HepG2 (cell line): ENCODE measurements around the gene TMED6.

Experiments used
- CTCF ChIP-seq: sonication (generic); formaldehyde crosslinking; IDR thresholded peaks from 2 replicates; pipeline ENCODE4 v1.5.0; 2020; ENCODE audit warnings: mild to moderate bottlenecking, missing genetic modification reagents, moderate library complexity
- FOXK2 ChIP-seq: fragments of 450-650 bp; IDR thresholded peaks from 2 replicates; pipeline ENCODE4 v1.6.1; 2016
- NFE2L1 ChIP-seq: sonication (generic); formaldehyde crosslinking; IDR thresholded peaks from 2 replicates; pipeline ENCODE4 v1.4.0; 2020; ENCODE audit warnings: missing genetic modification reagents, mild to moderate bottlenecking, borderline replicate concordance
- POLR2AphosphoS5 ChIP-seq: IDR thresholded peaks from 2 replicates; pipeline ENCODE4 v1.6.1; 2012; ENCODE audit warnings: low read depth, low read length
- REST ChIP-seq, 2 experiments: IDR thresholded peaks; 2 replicates each; pipeline ENCODE4 v1.6.1; 2011 to 2012; ENCODE audit warnings: low read length in 2 of 2, borderline replicate concordance in 1 of 2, low read depth in 1 of 2, mild to moderate bottlenecking in 1 of 2, moderate library complexity in 1 of 2
- TAF1 ChIP-seq: sonication (generic); formaldehyde crosslinking; IDR thresholded peaks from 2 replicates; pipeline ENCODE4 v1.4.0; 2020; ENCODE audit warnings: missing genetic modification reagents
- ZBTB42 ChIP-seq: sonication (generic); formaldehyde crosslinking; IDR thresholded peaks from 2 replicates; pipeline ENCODE4 v1.5.0; 2020; ENCODE audit warnings: mild to moderate bottlenecking, missing genetic modification reagents
- ZHX1 ChIP-seq: sonication (generic); formaldehyde crosslinking; IDR thresholded peaks from 2 replicates; pipeline ENCODE4 v1.8.1; 2022; ENCODE audit warnings: low read depth, mild to moderate bottlenecking, missing genetic modification reagents
- ZMYM2 ChIP-seq: sonication (generic); formaldehyde crosslinking; IDR thresholded peaks from 2 replicates; pipeline ENCODE4 v1.8.0; 2022; ENCODE audit warnings: mild to moderate bottlenecking, missing genetic modification reagents
- ZNF24 ChIP-seq: fragments of 450-650 bp; IDR thresholded peaks from 2 replicates; pipeline ENCODE4 v1.6.1; 2017; ENCODE audit warnings: antibody characterized with exemption, mild to moderate bottlenecking
- ZNF577 ChIP-seq: sonication (generic); formaldehyde crosslinking; IDR thresholded peaks from 2 replicates; pipeline ENCODE4 v1.4.0; 2020; ENCODE audit warnings: mild to moderate bottlenecking, low read depth, missing genetic modification reagents, borderline replicate concordance
- ZNF776 ChIP-seq: sonication (generic); formaldehyde crosslinking; IDR thresholded peaks from 2 replicates; pipeline ENCODE4 v1.4.0; 2020; ENCODE audit warnings: mild to moderate bottlenecking, missing genetic modification reagents

- TF ChIP-seq POLR2AphosphoS5 (peak; percentile 79), ZNF776 (CRISPR knock-in tag) (peak; percentile 92), ZHX1 (CRISPR knock-in tag) (peak; percentile 63), CTCF (CRISPR knock-in tag) (peak; percentile 92), ZBTB42 (no peak), ZMYM2 (CRISPR knock-in tag) (no peak), ZNF577 (CRISPR knock-in tag) (no peak), REST (IDR thresholded peaks at IDR 0.05; ENCODE audit: borderline replicate concordance in 1 of 2, low read depth in 1 of 2, low read length in 2 of 2) (no peak), ZNF24 (peak; percentile 78), TAF1 (peak; percentile 35), FOXK2 (no peak), NFE2L1 (CRISPR knock-in tag) (no peak)
Observed at GRCh38 chr16:69310653-69311532, 40.7 kb downstream of the TMED6 start, which contains the start of gene VPS4A.
